ENCODE results near the gene BABAM2. TPM values are rescaled to one million over a fixed set of nuclear protein-coding genes. Genes with fewer than 3 reads are reported as not detected.
A peak's percentile ranks its signal among the peaks of the same experiment; 100 is the strongest.
"Not testable (repeated sequence)": the region's sequence is repeated elsewhere in the genome, so short reads cannot be mapped to it uniquely, and the experiment has no call there.

BABAM2 gene
- polyA plus RNA-seq, 2 donors, result 9.1 to 18.0 TPM

DNA sequence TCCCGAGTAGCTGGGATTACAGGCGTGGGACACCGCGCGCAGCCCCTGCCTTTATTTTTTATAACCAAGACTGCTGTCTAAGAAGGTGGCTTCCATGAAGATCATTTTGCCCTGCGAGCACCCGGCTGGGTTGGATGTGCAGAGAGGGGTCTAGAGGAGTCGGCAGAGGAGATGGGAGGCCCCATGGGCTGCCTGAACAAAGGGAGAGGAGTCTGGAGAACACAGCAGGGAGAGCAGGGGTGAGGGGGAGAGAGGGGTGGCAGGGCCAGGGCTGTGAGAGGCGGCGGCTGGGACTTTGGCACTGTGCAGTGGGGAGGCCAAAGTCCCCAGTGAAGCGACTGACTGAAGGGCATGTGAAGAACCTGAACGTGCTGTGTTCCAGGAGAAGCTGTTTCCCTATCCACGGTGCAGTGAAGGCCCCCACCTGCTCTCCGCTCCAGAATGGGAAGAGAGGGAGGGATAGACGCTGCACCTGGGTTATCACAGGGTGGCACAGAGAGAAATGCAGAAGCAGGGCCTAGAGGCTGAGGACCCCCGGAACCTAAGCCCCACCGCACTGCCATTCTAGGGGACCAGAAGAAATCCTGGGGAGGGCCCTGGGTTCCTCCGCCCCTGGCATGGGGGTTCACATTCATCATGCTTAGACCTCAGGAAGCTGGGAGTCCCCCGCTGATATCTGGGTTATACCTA is 477.3 kb downstream of the BABAM2 start:
- Histone ChIP-seq H3K27me3 (ENCODE audit: control insufficient read depth in 1 of 2, insufficient read depth in 2 of 2, low read length in 2 of 2) (no peaks in the 10 kb centered on the region), H3K36me3 (ENCODE audit: control insufficient read depth in 2 of 2, insufficient read depth in 2 of 2, low read length in 1 of 2) (no peaks in the 10 kb centered on the region), H3K4me1 (ENCODE audit: control insufficient read depth in 2 of 2, insufficient read depth in 2 of 2, low read length in 1 of 2) (peaks cover 0 to 12% of the 10 kb centered on the region in 2 donors), H3K9me3 (ENCODE audit: control insufficient read depth in 2 of 2, insufficient read depth in 1 of 2, low read depth in 1 of 2, low read length in 1 of 2) (no peaks in the 10 kb centered on the region), H3K27ac (ENCODE audit: low read depth in 2 of 2, low read length in 1 of 2) (no peak overlapping the region), H3K4me3 (ENCODE audit: low read depth in 1 of 2, low read length in 2 of 2) (no peak overlapping the region)
- 84 to 88% methylated on average over 18 to 19 of the region's 19 CpGs for WGBS, 2 donors

DNA sequence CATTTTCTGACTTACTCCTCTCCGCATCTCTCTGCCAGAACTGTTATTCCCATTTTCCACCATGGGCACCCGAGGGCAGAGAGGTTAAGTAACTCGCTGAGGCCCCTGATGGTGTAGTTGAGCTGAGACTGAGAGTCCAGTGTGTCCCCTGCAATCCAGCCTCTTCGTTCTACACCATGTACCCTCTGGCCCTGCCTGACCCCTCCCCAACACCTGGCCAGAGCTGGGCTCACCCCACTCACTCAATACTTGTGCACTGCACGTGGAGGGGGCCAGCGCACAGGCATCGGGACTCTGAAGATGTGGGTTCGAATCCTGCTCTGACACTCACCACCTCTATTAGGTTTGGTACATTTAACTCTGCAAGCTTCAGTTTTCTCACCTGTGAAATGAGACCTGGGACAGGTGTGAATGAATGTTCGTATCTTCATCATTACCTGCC is 477.8 kb downstream of the BABAM2 start:
- peaks cover 0 to 12% of the 10 kb centered on the region in 2 donors for H3K4me1 ChIP-seq (ENCODE audit: control insufficient read depth in 2 of 2, insufficient read depth in 2 of 2, low read length in 1 of 2)
- H3K27me3 ChIP-seq (ENCODE audit: control insufficient read depth in 1 of 2, insufficient read depth in 2 of 2, low read length in 2 of 2), result no peaks in the 10 kb centered on the region
- no peaks in the 10 kb centered on the region for H3K9me3 ChIP-seq (ENCODE audit: control insufficient read depth in 2 of 2, insufficient read depth in 1 of 2, low read depth in 1 of 2, low read length in 1 of 2)
- H3K4me3 ChIP-seq (ENCODE audit: low read depth in 1 of 2, low read length in 2 of 2), result no peak overlapping the region
- no peaks in the 10 kb centered on the region for H3K36me3 ChIP-seq (ENCODE audit: control insufficient read depth in 2 of 2, insufficient read depth in 2 of 2, low read length in 1 of 2)
- 92 to 93% methylated on average over 9 of the region's 9 CpGs for WGBS, 2 donors
- no peak overlapping the region for H3K27ac ChIP-seq (ENCODE audit: low read depth in 2 of 2, low read length in 1 of 2)

DNA sequence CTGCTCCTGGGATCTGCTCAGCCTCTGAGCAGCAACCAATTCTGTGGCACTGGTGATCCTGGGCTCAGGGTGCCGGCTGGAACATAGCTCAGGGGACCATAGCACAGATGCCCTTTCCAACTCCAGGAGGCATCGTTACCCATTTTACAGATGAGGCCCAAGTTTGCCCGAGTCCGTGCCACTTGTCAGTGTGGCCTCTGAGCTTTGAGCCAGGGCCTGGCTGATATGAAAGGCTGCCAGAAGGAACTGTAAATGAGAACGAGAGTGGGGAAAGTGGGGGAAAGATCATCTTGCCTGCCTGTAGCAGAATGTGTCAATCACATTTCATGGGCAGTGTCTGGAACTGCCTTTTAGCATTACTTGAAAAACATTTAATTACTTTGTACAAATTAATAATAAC is 478.8 kb downstream of the BABAM2 start:
- Histone ChIP-seq H3K36me3 (ENCODE audit: control insufficient read depth in 2 of 2, insufficient read depth in 2 of 2, low read length in 1 of 2) (no peaks in the 10 kb centered on the region), H3K9me3 (ENCODE audit: control insufficient read depth in 2 of 2, insufficient read depth in 1 of 2, low read depth in 1 of 2, low read length in 1 of 2) (no peaks in the 10 kb centered on the region), H3K27ac (ENCODE audit: low read depth in 2 of 2, low read length in 1 of 2) (no peak overlapping the region), H3K4me1 (ENCODE audit: control insufficient read depth in 2 of 2, insufficient read depth in 2 of 2, low read length in 1 of 2) (peaks cover 0 to 15% of the 10 kb centered on the region in 2 donors), H3K27me3 (ENCODE audit: control insufficient read depth in 1 of 2, insufficient read depth in 2 of 2, low read length in 2 of 2) (no peaks in the 10 kb centered on the region), H3K4me3 (ENCODE audit: low read depth in 1 of 2, low read length in 2 of 2) (no peak overlapping the region)
- 64 to 71% methylated on average over 5 of the region's 5 CpGs for WGBS, 2 donors

DNA sequence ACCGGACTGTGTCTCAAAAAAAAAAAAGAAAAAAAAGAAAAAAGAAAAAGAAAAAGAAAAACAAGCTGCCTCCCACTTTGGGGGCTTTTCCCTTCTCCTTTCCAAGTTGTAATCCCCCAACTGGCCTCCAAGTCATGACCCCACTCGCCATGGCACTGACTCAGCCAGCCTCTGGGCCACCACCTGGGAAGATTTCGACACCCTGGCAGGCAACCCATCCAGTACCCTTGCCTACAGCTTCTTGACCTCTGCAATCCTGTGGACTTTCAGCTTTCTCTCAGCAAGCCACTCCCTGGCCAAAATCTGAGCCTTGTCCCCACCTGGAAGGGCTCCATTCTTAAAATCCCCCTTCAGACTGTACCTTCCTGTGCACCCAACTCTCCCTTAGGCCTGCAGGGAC is 479.8 kb downstream of the BABAM2 start:
- Histone ChIP-seq H3K4me1 (ENCODE audit: control insufficient read depth in 2 of 2, insufficient read depth in 2 of 2, low read length in 1 of 2) (peaks cover 0 to 18% of the 10 kb centered on the region in 2 donors), H3K36me3 (ENCODE audit: control insufficient read depth in 2 of 2, insufficient read depth in 2 of 2, low read length in 1 of 2) (no peaks in the 10 kb centered on the region), H3K27me3 (ENCODE audit: control insufficient read depth in 1 of 2, insufficient read depth in 2 of 2, low read length in 2 of 2) (no peaks in the 10 kb centered on the region), H3K9me3 (ENCODE audit: control insufficient read depth in 2 of 2, insufficient read depth in 1 of 2, low read depth in 1 of 2, low read length in 1 of 2) (no peaks in the 10 kb centered on the region), H3K4me3 (ENCODE audit: low read depth in 1 of 2, low read length in 2 of 2) (no peak overlapping the region), H3K27ac (ENCODE audit: low read depth in 2 of 2, low read length in 1 of 2) (no peak overlapping the region)
- 62 to 64% methylated on average over 3 of the region's 3 CpGs for WGBS, 2 donors

DNA sequence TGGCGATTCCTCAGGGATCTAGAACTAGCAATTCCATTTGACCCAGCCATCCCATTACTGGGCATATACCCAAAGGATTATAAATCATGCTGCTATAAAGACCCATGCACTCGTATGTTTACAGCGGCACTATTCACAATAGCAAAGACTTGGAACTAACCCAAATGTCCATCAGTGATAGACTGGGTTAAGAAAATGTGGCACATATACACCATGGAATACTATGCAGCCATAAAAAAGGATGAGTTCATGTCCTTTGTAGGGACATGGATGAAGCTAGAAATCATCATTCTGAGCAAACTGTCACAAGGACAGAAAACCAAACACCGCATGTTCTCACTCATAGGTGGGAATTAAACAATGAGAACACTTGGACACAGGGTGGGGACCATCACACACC is 481.2 kb downstream of the BABAM2 start:
- not testable (repeated sequence) for H3K36me3 ChIP-seq (ENCODE audit: control insufficient read depth in 2 of 2, insufficient read depth in 2 of 2, low read length in 1 of 2); H3K27ac ChIP-seq (ENCODE audit: low read depth in 2 of 2, low read length in 1 of 2); H3K9me3 ChIP-seq (ENCODE audit: control insufficient read depth in 2 of 2, insufficient read depth in 1 of 2, low read depth in 1 of 2, low read length in 1 of 2); H3K27me3 ChIP-seq (ENCODE audit: control insufficient read depth in 1 of 2, insufficient read depth in 2 of 2, low read length in 2 of 2); H3K4me3 ChIP-seq (ENCODE audit: low read depth in 1 of 2, low read length in 2 of 2)
- H3K4me1 ChIP-seq (ENCODE audit: control insufficient read depth in 2 of 2, insufficient read depth in 2 of 2, low read length in 1 of 2), result peaks cover 0 to 14% of the 10 kb centered on the region in 2 donors
- WGBS, 2 donors, result 70 to 74% methylated on average over 4 of the region's 4 CpGs

DNA sequence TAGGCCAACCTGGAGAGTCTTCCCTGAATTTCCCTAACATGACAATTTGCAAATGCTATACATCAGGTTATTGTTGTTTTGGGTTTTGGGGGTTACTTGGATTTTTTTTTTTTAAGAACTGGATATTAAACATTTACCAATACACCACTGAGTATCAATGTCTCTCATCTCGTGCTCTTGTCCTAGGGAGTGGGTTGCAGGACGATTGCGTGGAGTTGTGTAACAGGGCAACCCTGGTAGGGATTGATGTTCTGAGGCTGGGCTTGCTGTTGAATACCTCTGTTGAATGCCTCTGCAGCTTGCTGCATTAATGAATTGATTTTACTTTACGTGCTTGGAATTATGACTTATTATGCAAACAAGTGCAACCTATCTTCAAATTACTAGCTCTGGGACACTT is 483.3 kb downstream of the BABAM2 start:
- 73 to 79% methylated on average over 4 of the region's 4 CpGs for WGBS, 2 donors
- peaks cover 0 to 24% of the 10 kb centered on the region in 2 donors for H3K4me1 ChIP-seq (ENCODE audit: control insufficient read depth in 2 of 2, insufficient read depth in 2 of 2, low read length in 1 of 2)
- no peak overlapping the region for H3K27ac ChIP-seq (ENCODE audit: low read depth in 2 of 2, low read length in 1 of 2)
- no peaks in the 10 kb centered on the region for H3K36me3 ChIP-seq (ENCODE audit: control insufficient read depth in 2 of 2, insufficient read depth in 2 of 2, low read length in 1 of 2)
- no peaks in the 10 kb centered on the region for H3K9me3 ChIP-seq (ENCODE audit: control insufficient read depth in 2 of 2, insufficient read depth in 1 of 2, low read depth in 1 of 2, low read length in 1 of 2)
- no peaks in the 10 kb centered on the region for H3K27me3 ChIP-seq (ENCODE audit: control insufficient read depth in 1 of 2, insufficient read depth in 2 of 2, low read length in 2 of 2)
- H3K4me3 ChIP-seq (ENCODE audit: low read depth in 1 of 2, low read length in 2 of 2), result no peak overlapping the region

DNA sequence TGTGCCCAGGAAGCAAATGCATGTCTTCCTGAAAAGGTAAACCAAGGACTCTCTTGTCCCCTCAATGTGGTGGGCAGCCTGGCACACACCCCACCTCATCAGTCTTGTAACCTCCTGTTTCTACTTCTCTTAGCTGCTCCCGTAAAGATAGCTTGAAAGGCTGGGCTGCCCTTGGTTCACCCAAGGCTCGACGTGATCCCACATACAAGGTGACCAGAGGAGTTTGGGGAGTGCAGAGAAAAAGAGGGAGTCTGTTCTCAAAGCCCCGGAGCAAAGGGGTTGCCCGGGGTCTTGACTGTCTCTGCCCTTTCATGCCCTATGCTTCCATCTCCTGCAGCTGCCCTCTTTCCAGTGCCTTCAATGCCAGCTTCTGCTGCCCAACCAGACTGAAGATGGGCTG is 483.8 kb downstream of the BABAM2 start:
- peaks cover 0 to 28% of the 10 kb centered on the region in 2 donors for H3K4me1 ChIP-seq (ENCODE audit: control insufficient read depth in 2 of 2, insufficient read depth in 2 of 2, low read length in 1 of 2)
- no peaks in the 10 kb centered on the region for H3K27me3 ChIP-seq (ENCODE audit: control insufficient read depth in 1 of 2, insufficient read depth in 2 of 2, low read length in 2 of 2)
- no peak overlapping the region for H3K27ac ChIP-seq (ENCODE audit: low read depth in 2 of 2, low read length in 1 of 2)
- no peaks in the 10 kb centered on the region for H3K36me3 ChIP-seq (ENCODE audit: control insufficient read depth in 2 of 2, insufficient read depth in 2 of 2, low read length in 1 of 2)
- H3K4me3 ChIP-seq (ENCODE audit: low read depth in 1 of 2, low read length in 2 of 2), result no peak overlapping the region
- H3K9me3 ChIP-seq (ENCODE audit: control insufficient read depth in 2 of 2, insufficient read depth in 1 of 2, low read depth in 1 of 2, low read length in 1 of 2), result no peaks in the 10 kb centered on the region
- WGBS, 2 donors, result 88 to 91% methylated on average over 5 of the region's 5 CpGs

DNA sequence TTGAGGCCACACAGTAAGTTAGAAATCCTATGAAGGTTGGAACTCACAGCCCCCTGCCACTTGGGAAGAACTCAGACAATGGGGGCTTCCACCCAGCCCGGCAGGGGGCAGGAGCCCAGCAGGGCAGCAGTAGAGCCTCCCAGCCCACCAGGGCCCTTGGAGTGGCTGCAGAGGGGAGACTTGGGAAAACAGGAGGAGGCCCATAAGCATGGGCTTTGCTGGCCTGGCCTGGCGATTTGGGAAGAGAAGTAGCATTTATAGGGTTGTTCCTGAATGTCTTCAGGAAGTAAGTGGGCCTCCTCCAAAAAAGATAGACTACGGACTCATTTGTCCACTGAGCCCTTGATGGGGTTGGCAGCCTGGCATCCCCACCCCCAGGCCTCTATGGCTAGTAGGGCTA is 484.7 kb downstream of the BABAM2 start:
- H3K4me1 ChIP-seq (ENCODE audit: control insufficient read depth in 2 of 2, insufficient read depth in 2 of 2, low read length in 1 of 2), result peaks cover 0 to 30% of the 10 kb centered on the region in 2 donors
- peak overlapping the region in 1 of 2 donors; percentile 16 for H3K27ac ChIP-seq (ENCODE audit: low read depth in 2 of 2, low read length in 1 of 2)
- H3K4me3 ChIP-seq (ENCODE audit: low read depth in 1 of 2, low read length in 2 of 2), result no peak overlapping the region
- H3K27me3 ChIP-seq (ENCODE audit: control insufficient read depth in 1 of 2, insufficient read depth in 2 of 2, low read length in 2 of 2), result no peaks in the 10 kb centered on the region
- H3K9me3 ChIP-seq (ENCODE audit: control insufficient read depth in 2 of 2, insufficient read depth in 1 of 2, low read depth in 1 of 2, low read length in 1 of 2), result no peaks in the 10 kb centered on the region
- no peaks in the 10 kb centered on the region for H3K36me3 ChIP-seq (ENCODE audit: control insufficient read depth in 2 of 2, insufficient read depth in 2 of 2, low read length in 1 of 2)
- 90 to 92% methylated on average over 3 of the region's 3 CpGs for WGBS, 2 donors

DNA sequence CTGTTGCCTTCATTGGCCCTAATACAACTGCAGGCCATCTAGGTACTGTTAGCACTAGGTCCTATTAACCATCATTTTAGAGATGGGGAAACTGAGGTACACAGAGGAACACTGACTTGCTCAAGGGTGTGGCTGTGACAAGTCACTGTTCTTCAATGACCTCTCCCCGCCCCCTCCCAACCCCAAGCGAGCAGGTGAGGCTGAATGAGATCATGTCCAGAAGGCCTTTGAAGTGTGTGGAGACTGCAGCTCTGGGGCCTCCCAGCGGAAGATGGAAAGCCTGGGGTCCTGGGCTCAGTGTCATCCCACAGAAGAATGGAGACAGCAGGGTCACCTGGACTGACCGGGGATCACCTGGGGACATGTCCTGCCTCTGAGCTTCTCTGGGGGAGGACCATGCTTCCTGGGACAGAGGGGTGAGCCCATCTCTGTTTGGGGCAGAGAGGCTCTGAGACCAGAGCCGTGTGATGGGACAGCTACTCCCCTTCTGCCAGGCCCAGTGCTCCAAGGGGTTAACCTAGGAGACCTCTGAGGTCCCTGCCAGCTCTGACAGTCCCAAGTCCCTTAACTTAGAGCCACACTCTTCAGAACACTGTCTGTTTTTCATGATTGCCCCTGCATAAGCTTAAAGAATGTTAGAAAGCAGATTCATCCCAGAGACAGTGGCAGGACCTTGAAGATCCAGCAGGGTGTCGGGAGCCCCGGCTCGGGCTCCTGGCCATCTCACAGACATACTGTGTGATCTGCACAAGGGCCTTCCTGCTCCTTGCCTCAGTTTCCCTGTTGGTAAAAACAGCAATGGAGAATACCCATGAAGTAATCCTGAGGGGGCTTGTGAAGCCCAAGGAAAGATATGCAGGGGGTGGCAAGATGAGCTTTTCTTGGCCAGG is 485.5 kb downstream of the BABAM2 start:
- H3K27ac ChIP-seq (ENCODE audit: low read depth in 2 of 2, low read length in 1 of 2), result peak overlapping the region; percentile 98

More for the DNA sequence above, 485.5 kb downstream of the BABAM2 start:
- Histone ChIP-seq H3K4me1 (ENCODE audit: control insufficient read depth in 2 of 2, insufficient read depth in 2 of 2, low read length in 1 of 2) (peaks cover 0 to 26% of the 10 kb centered on the region in 2 donors), H3K27me3 (ENCODE audit: control insufficient read depth in 1 of 2, insufficient read depth in 2 of 2, low read length in 2 of 2) (no peaks in the 10 kb centered on the region), H3K4me3 (ENCODE audit: low read depth in 1 of 2, low read length in 2 of 2) (no peak overlapping the region), H3K36me3 (ENCODE audit: control insufficient read depth in 2 of 2, insufficient read depth in 2 of 2, low read length in 1 of 2) (no peaks in the 10 kb centered on the region), H3K9me3 (ENCODE audit: control insufficient read depth in 2 of 2, insufficient read depth in 1 of 2, low read depth in 1 of 2, low read length in 1 of 2) (no peaks in the 10 kb centered on the region)
- WGBS, 2 donors, result 86 to 87% methylated on average over 8 of the region's 8 CpGs
